ENCODE measurements around the gene PRPF6.
"Not testable (repeated sequence)": the region's sequence is repeated elsewhere in the genome, so short reads cannot be mapped to it uniquely, and the experiment has no call there.

Gene PRPF6

DNA sequence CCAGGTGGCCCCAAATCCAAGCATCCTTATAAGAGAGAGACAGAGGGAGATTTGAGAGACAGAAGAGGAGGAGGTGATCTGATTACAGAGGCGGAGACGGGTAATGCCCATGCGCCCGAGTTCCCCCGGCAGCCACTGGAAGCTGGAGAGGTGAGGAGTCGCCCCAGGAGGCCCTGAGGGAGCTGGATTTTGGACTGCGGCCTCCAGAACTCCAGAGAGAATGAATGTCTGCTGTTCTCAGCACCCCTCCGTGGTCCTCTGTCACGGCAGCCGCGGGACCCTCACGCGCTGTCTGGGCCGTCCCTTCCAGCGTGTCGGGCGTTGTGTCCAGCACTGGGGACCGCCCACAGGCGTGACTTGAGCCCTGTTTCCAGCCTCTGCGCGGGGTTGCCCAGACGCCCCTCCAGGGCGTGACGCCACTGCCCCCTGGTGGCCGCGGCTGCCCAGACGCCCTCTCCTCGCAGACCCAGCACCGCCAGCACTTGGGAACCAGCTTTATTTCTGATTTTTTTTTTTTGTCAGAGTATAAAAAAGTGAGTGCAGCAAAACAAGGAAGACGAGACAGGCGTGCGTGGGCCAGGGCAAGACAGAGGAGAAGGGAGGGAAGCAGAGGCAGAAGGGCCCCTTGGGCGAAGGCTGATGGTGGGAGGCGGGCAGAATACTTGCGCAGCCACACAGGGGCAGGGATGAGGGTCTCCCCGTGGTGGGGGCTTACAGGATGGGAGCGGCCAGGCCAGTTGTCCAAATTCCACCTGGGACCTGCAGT lies 7.1 kb upstream of the PRPF6 start:
- peak; percentile 86 for DNase-seq (ENCODE audit: low spot score)

DNA sequence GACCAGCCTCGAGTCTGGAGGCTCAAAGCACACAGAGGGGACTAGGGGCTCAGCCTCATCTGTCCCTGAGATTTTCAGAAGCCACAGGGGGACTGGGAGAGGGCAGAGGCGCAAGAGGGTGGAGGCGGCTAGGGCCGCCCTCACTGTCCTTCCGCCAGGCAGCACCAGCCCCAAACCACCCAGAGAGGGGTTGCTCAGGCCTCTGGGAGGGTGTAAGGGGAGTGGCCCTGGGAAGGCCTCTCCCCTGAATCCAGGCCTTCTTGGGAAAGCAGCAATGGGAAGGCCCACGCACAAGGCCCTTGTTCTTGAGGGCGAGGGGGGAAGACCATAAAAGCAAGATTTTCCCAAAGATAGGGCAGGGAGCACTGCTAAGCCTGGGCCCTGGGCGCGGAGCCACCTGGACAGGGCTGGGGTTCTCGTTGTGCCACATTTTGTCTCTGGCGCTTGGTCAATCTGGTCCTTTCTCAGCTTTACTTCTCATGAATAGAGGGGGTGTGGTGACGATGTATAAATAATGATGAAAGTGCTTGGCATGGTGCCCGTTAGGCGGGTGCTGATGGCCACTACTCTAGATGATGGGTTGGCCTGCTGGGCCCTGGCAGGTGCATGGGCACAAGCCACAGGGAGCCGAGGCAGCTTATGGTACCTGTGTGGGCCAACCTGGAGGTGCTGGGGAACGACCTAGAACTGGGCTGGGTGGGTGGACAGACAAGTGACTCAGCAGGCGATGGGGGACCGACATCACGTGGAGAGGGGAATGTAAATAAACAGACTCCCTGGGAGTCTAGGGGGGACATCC lies 6.3 kb upstream of the PRPF6 start:
- DNase-seq (ENCODE audit: low spot score), result no peak

DNA sequence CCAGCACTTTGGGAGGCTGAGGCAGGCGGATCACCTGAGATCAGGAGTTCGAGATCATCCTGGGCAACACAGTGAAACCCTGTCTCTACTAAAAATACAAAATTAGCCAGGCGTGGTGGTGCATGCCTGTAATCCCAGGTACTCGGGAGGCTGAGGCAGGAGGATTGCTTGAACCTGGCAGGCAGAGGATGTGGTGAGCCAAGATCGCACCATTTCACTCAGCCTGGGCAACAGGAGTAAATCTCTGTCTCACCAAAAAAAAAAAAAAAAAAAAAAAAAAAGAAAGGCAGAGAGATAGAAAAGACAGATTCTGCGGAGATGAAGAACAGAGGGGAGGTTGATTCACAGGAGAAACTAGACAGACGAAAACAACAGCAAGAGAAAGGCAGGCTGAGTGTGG lies 4.4 kb upstream of the PRPF6 start:
- not testable (repeated sequence) for DNase-seq (ENCODE audit: low spot score)

DNA sequence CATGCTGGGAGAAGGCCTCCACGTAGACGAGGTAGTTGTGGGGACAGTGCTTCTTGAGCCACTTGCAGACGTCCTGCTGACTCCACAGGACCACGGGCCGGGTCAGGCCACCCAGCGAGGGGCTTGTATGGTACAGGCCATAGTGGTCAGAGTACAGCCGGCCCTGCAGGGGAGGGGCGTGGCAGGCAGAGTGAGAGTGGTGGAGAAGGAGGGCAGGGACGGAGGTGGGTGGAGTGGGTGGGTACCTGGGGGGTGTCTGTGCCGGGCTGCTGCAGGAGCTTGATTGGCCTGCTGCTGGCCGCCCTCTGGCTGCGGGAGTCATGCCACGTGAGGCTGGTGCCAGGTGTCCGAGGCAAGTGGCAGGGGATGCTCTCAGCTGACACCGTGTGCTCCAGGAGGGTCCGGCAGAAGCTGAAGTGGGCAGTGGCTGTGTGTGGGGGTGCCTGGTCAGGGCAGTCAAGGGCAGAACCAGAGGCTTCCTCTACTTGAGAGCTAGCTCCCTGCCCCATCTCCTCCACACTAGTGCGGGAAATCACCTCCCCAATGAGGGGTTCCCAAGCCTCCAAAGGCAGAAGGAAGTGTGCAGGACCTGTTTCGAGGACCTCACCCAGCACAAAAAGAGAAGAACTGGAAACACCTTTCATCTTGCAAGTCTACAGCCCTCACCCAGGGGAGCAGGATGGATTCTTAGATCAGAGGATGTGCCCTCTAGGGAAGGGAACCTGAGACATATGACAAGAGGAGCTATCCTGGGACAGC lies 3.8 kb upstream of the PRPF6 start:
- no peak for DNase-seq (ENCODE audit: low spot score)

DNA sequence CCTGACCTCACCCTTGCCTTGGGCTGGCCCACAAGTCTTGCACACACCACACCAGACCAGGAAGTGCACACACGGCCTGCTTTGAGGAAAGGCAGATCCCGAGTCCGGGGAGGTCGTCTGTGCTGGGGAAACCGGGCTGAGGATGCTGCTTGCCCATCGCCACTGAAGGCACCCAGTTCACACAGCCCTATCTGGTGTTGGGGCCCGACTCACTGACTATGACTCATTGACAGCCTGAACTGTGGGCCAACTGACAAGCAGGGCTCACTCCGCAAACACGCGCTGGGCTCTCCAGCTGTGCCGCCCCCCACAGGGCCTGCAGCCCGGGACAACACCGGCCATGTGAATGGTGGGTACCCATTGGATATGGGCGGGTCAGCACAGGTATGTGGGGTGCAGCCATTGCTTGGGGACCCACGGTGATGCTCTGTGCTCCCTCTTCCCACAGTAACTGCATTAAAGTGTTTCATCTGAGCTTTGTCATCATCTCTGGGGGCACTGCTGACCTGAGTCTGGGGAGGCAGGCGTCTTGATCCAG lies 3.1 kb upstream of the PRPF6 start:
- DNase-seq (ENCODE audit: low spot score), result no peak

DNA sequence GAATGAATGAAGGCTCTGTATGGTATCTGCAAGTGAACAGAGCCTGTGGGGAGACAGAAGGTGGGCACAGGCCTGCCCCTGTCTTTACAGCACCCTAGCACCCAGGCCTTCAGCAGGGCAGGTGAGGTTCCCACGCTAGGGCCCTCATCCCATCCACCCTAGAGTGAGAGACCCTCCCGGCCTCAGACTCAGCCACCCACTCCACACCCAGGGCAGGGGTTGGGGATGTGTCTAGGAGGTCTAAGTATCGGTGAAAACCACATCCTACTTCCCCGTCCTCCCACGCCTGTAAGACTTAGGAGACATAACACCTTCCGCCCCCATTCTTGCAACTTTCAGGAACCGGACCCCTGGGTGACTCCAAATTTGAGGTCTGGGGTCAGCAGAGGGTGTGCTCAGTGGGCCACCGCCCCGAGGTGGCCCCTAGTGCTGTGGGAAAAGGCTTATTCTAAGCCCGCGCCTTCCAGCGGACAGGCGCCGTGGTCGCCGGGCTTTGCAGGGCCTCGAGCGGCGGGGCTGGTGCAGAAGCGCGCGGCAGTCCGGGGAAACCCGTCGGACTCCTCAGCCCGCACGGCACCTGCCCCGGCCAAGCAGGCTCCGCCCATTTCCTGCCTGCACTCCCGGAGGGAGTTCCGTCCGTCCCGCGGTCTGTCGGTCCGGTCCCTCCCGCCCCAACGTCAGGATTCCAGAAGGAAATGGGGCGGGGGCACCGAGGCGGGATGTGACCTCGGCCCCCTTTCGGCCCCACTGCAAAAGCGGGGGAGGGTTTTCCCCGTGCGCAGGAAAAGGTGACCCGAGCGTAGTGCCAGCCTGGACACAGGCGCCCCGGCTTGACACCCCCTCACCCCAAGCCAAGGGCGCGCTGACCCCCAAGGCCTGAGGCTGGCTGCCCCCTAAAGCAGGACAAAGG lies 2.4 kb upstream of the PRPF6 start:
- no peak for DNase-seq (ENCODE audit: low spot score)

DNA sequence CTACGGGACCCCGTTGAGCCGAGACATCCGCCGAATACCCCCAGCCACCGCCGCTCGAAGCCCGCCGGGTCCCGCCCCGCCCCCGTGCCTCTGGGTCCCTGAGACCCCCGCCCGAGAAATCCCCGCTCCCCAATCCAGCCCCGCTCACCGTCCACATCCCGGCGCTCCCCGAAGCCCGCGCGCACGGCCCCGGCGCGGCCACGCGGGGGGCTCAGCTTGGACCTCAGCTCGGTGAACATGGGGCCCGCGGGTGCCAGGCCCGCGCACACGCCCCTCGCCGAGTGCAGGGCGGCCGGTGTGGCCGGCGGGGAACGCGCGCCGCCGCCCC lies 1.7 kb upstream of the PRPF6 start:
- DNase-seq (ENCODE audit: low spot score), result no peak

DNA sequence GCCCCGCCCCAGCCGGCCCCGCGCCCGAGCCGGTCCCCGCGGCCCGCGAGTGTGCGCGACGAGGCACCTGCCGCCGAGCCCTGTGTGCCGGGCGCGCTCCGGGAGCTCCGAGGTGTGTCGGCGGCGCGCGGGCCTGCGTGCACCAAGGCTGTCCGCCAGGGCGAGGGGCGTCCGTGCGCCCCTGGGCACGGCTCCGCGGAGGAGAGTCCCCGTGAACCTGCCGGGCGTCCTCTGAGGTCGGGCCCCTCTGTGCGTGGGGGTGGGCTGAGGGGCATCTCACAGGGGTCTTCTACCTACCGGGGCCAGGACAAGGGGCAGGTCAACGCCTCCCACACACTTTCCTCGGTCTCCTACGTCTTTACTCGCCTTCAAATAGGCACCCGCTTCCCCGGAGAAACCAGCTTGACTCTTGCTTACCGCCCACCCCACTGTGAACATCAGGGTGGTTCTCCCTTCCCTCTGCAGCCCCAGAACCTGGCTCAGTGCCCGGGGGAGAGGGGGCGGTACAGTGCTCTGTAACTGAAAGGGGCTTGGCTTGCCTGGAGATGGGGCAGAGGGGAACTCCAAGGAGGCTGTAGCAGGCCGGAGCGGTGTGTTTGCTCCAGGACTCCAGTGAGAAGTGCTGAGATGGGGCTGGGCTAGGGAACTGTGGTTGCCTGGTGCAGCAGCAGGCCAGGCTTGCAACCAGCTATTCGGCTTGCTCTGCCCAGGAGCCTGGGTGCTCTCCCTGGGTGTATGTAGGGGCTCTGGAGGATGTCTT lies 1.2 kb upstream of the PRPF6 start, which contains the start of gene SAMD10:
Gene SAMD10 (minus strand): TSS at position 86 of the 760 bp plus-strand sequence. CDS start 175 bp downstream, outside the sequence.
- DNase-seq (ENCODE audit: low spot score), result no peak

DNA sequence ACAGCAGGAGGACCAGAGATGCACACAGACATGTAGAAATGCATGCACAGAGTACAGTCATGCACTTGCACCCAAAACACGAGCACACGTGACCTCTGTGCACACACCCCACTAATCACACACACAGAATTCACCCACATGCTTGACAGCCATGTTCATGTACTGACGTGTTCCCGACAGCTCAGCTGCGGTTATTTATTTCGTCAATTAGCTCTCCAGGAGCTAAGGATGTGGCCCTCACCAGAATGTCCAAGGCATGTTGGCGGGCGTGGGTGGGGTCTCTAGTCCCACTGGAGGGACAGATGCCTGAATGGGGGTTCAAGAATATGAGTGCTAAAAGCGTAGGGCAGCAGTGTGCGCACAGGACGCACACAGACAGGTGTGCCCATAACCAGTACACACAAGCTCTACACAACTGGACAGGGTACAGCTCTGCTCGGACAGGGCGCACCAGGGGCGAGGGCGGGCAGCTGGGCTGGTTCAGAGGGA lies 571 bp upstream of the PRPF6 start:
- DNase-seq (ENCODE audit: low spot score), result no peak

DNA sequence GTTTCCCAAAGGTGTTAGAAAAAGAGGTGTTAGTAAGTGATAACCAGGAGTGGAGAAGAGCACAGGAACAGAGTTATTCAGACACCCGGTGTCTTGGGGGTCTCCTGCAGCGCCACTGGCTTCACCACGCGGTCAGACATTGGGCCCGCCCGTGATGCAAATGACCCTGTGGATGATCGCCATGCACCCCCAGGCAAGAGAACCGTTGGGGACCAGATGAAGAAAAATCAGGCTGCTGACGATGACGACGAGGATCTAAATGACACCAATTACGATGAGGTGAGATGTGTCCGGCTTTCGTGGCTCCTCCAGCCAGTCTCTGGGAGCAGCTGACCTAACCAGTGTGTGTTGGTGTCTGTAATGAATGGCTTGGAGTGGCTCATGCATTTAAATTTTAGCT lies 2.0 kb downstream of the PRPF6 start:
- no peak for DNase-seq (ENCODE audit: low spot score)

DNA sequence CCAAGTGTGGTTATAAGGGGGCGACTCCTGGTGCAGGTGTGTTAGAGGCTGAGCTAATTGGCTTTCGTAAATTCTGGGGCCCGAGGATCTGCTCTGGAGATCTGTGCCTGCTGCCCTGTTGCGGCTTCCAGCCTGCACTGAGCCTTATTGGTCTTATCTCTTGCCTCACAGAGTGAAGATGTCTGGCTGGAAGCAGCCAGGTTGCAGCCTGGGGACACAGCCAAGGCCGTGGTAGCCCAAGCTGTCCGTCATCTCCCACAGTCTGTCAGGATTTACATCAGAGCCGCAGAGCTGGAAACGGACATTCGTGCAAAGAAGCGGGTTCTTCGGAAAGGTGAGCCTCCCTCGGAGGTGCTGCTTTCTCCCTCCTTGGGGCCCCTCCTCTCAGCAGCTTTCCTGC lies 20.0 kb downstream of the PRPF6 start:
- no peak for DNase-seq (ENCODE audit: low spot score)

DNA sequence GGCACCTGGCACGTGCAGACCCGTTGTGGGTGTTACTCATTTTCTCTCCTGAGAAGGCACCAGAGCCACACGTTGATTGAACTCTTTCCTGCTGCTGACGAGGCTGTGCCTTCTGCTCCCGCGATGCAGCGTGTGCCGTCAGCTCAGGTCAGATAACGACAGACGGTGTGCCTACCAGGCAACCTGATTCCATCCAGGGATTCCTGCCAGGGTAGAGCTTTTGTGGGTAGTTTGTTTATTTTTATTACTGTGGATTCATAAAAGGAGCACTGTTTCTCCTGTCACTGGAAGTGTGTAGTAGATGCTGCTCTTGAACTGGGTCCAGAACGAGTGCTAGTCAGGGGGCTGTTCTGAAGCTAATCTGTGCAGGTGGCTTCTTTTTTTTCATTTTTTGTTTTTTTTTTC lies 20.7 kb downstream of the PRPF6 start:
- DNase-seq (ENCODE audit: low spot score), result no peak

DNA sequence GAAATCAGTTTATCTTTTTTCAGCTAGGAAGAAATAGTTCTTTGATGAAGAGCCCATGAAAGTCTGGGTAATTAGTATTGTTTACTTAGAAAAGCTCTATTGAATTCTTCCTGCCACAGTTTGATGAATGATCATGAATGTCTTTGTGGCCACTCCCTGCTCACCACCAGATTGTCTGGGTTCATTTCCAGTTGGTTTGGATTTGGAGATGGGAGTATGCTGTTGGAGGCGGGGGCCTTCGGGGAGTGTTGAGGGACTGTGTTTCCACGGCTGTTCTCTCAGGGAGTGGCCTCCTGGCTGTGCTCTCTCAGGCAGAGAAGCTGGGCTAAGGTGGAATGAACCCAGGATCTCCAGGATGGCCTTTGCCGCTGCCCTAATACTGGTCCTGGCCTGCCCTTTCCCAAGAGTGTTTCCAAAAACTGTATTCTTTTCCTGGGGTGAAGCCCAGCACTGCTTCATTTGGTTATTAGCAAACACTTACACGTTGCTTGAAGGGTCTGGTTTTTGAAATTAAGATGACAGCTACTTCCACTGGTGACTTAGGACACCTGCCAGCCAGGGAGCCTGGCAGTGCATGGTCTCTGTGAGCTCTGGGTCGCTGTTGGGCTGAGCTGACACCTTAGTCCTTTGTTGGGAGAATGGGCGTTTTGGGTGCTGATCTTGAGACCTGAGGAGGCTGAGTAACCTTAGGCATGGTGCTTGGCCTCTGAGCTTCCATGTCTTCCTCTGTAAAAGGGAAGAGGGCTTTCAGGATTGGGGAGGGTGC lies 23.2 kb downstream of the PRPF6 start:
- DNase-seq (ENCODE audit: low spot score), result no peak

DNA sequence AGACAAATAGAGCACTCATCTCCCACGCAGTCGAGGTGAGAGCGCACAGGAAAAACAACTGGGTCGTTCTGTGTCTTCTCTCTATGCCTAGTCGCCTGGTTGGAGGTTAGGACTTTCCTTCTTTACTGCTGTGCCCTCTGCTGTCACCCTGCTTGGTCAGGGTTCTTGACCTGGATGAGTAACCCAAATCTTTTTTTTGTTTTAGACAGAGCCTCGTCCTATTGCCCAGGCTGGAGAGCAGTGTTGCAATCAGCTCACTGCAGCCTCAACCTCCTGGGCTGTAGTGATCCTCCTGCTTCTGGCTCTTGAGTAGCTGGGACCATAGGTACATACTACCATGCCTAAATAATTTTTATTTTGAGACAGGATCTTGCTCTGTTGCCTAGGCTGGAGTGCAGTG lies 24.5 kb downstream of the PRPF6 start:
- no peak for DNase-seq (ENCODE audit: low spot score)

DNA sequence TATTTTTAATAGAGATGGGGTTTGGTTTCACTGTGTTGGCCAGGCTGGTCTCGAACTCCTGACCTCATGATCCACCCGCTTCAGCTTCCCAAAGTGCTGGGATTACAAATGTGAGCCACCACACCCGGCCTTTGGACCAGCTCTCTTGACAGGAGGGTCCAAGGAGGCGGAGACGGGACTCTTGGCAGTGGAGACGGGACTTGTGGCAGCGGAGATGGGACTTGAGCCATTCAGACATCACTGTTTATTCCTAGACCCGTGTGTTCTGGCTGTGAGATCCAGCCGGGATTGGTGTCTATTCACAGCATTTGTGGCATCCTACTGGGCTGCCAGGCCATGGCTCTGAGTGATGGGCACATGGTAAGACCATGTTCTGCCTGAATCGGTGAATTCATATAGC lies 25.6 kb downstream of the PRPF6 start:
- DNase-seq (ENCODE audit: low spot score), result no peak

DNA sequence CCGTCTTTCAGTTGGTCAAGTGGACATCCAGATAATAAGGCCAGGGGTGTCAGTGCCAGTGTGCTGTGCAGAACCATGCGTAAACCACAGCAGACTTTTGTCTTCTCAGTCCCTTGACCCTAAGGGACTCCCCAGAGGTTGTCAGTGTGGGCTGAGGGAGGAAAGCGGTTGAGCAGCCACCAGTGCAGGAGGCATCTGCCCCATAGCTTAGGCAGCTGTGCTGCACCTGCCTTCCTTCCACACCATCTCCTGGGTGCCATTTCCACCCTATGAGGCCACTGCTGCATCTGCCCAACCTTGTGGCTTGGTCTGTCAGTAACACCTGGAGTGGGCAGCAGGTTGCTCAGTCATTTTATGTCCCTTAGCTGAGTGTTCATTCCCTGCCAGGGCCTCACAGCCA lies 26.0 kb downstream of the PRPF6 start:
- no peak for DNase-seq (ENCODE audit: low spot score)

DNA sequence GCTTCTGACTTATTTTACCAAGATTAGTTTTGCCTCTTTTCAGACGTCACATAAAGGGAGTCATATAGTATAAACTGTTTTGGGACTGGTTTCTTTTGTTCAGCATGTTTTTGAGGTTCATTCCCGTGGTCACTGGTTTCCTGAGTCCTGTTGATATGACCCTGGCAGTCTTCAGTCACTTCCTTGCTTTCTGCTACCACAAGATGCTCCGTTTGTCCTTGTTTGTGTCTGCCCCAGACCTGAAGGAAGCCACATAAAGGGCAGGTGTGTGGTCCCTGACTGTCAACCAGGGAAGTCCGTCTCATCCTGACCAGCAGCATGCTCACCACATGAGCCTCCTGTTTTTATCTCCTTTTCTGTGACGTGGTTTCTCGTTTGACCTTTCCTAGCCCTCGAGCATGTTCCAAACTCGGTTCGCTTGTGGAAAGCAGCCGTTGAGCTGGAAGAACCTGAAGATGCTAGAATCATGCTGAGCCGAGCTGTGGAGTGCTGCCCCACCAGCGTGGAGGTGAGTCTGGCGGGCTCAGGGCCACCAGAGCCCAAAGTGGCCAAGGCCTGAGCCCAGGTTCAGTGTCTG lies 29.0 kb downstream of the PRPF6 start:
- no peak for DNase-seq (ENCODE audit: low spot score)

DNA sequence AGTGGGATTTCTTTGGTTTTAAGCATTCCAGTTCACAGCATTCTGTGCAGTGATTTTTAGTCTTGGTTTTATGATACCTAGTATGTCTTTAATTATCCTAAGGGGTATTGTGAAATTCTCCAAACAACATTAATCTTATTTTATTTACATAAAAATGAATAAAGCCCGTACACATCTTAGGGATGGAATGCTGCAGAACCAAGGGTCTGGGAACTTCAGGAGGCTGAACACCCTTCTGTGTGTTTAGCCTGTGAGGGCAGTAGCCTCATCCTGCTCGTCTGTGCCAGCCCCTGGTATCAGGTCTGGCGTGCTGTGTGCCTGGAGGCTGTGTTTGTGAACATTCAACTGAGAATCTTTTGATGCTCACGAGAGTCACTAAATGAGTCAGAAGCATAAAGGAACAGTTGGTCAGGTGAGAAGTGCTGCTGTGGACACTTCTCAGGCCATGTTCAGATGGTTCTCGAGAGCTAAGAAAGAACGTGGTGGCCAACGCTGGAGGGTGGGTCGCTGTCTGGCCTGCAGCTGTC lies 29.8 kb downstream of the PRPF6 start:
- no peak for DNase-seq (ENCODE audit: low spot score)

DNA sequence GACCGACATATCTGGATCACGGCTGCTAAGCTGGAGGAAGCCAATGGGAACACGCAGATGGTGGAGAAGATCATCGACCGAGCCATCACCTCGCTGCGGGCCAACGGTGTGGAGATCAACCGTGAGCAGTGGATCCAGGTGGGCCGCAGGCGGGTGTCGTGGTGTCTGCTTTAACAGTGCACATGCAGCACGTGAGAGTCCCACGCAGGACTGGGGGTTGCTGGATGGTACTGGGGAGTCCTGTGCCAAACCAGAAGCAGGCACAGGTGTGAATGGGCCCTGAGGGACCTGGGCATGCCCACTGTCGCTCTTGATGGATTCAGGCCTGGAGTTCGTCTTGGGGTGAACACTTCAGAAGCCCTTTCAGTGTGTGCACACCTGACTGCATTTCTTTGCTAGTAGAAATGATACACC lies 30.4 kb downstream of the PRPF6 start:
- no peak for DNase-seq (ENCODE audit: low spot score)
